CD14-positive monocyte (primary cell): ENCODE data around the gene GRID2. TPM values are rescaled to one million over a fixed set of nuclear protein-coding genes. Genes with fewer than 3 reads are reported as not detected.

Experiments
- DNase-seq, 3 donors: peaks; one replicate each; pipeline ENCODE4 v3.0.0-alpha.2; 2011 to 2022
- H2AFZ ChIP-seq: 2 replicates; pipeline ENCODE4 v1.6.0; 2012; ENCODE audit warnings: mild to moderate bottlenecking, low read depth, low read length, inconsistent platforms; ENCODE audit not compliant: insufficient read depth, poor library complexity, severe bottlenecking
- H3K27ac ChIP-seq, 2 donors: 1 replicate in 1 of 2; 2 replicates in 1 of 2; pipeline ENCODE4 v1.5.1; 2012 to 2013; ENCODE audit warnings: low read length in 2 of 2, control low read depth in 1 of 2, inconsistent platforms in 1 of 2, low read depth in 1 of 2, mild to moderate bottlenecking in 1 of 2
- H3K27me3 ChIP-seq, 2 donors: one replicate each; pipeline versions ENCODE4 v1.6.0 to v1.6.1; 2011 to 2013; ENCODE audit warnings: low read length in 2 of 2; ENCODE audit not compliant: control insufficient read depth in 2 of 2, insufficient read depth in 2 of 2
- H3K36me3 ChIP-seq, 2 donors: replicated peaks in 1 of 2; 1 replicate in 1 of 2; 2 replicates in 1 of 2; pipeline versions ENCODE4 v1.5.1 to v1.6.1; 2012 to 2013; ENCODE audit warnings: low read length in 2 of 2, control low read depth in 1 of 2, inconsistent platforms in 1 of 2, mild to moderate bottlenecking in 1 of 2; ENCODE audit not compliant: insufficient read depth in 2 of 2, control insufficient read depth in 1 of 2
- H3K4me1 ChIP-seq, 2 donors: 1 replicate in 1 of 2; 2 replicates in 1 of 2; pipeline versions ENCODE4 v1.5.1 to v1.6.1; 2012 to 2013; ENCODE audit warnings: low read length in 2 of 2, control low read depth in 1 of 2, inconsistent platforms in 1 of 2, mild to moderate bottlenecking in 1 of 2, moderate library complexity in 1 of 2; ENCODE audit not compliant: insufficient read depth in 2 of 2, control insufficient read depth in 1 of 2
- H3K4me2 ChIP-seq: replicated peaks from 2 replicates; pipeline ENCODE3; 2012; ENCODE audit warnings: low read length, moderate library complexity, mild to moderate bottlenecking; ENCODE audit not compliant: poor library complexity, severe bottlenecking; ENCODE audit errors: extremely low read depth
- H3K4me3 ChIP-seq, 3 experiments: fragments of 200-600 bp in 1 of 3; sonication (generic) in 1 of 3; replicated peaks in 1 of 3; 1 replicate in 2 of 3; 2 replicates in 1 of 3; pipeline ENCODE4 v1.5.1; 2011 to 2013; ENCODE audit warnings: low read length in 3 of 3, mild to moderate bottlenecking in 3 of 3, control low read depth in 2 of 3, low read depth in 2 of 3, inconsistent platforms in 1 of 3, moderate library complexity in 1 of 3
- H3K79me2 ChIP-seq: 2 replicates; pipeline ENCODE4 v1.6.0; 2012; ENCODE audit warnings: mild to moderate bottlenecking, control low read depth, inconsistent platforms, low read length, moderate library complexity; ENCODE audit not compliant: insufficient read depth
- H3K9ac ChIP-seq: 2 replicates; pipeline ENCODE4 v1.6.0; 2017; ENCODE audit warnings: low read length, mild to moderate bottlenecking; ENCODE audit not compliant: insufficient read depth, poor library complexity, severe bottlenecking
- H3K9me3 ChIP-seq, 2 donors: replicated peaks in 1 of 2; 1 replicate in 1 of 2; 2 replicates in 1 of 2; pipeline versions ENCODE4 v1.5.1 to v1.6.1; 2012 to 2013; ENCODE audit warnings: low read length in 2 of 2, control low read depth in 1 of 2; ENCODE audit not compliant: control insufficient read depth in 1 of 2, insufficient read depth in 1 of 2
- H4K20me1 ChIP-seq: 2 replicates; pipeline ENCODE4 v1.6.0; 2012; ENCODE audit warnings: mild to moderate bottlenecking, low read length, control low read depth, moderate library complexity; ENCODE audit not compliant: insufficient read depth
- H3K27ac Mint-ChIP-seq, 7 donors: one replicate each; pipeline ENCODE4 v1.8.0; 2020; ENCODE audit warnings: mild to moderate bottlenecking in 7 of 7, mixed read lengths in 7 of 7, moderate library complexity in 6 of 7, inconsistent platforms in 2 of 7
- H3K27me3 Mint-ChIP-seq, 3 donors: one replicate each; pipeline ENCODE4 v1.8.0; 2021 to 2022; ENCODE audit warnings: low read depth in 3 of 3, mild to moderate bottlenecking in 3 of 3, mixed read lengths in 3 of 3, moderate library complexity in 3 of 3, inconsistent platforms in 1 of 3
- H3K36me3 Mint-ChIP-seq, 2 donors: one replicate each; pipeline ENCODE4 v1.8.0; 2020; ENCODE audit warnings: mixed read lengths in 2 of 2, inconsistent platforms in 1 of 2, mild to moderate bottlenecking in 1 of 2
- H3K4me1 Mint-ChIP-seq: one replicate; pipeline ENCODE4 v1.8.0; 2020; ENCODE audit warnings: mild to moderate bottlenecking, mixed read lengths
- H3K4me3 Mint-ChIP-seq, 2 donors: one replicate each; pipeline ENCODE4 v1.8.0; 2020; ENCODE audit warnings: mild to moderate bottlenecking in 2 of 2, mixed read lengths in 2 of 2, moderate library complexity in 1 of 2
- H3K9me3 Mint-ChIP-seq, 7 donors: one replicate each; pipeline ENCODE4 v1.8.0; 2020 to 2022; ENCODE audit warnings: mixed read lengths in 7 of 7, mild to moderate bottlenecking in 6 of 7, moderate library complexity in 6 of 7, inconsistent platforms in 2 of 7
- CTCF ChIP-seq: fragments of 200-600 bp; IDR thresholded peaks from one replicate; pipeline ENCODE4 v1.8.0; 2022; ENCODE audit warnings: antibody characterized with exemption, mild to moderate bottlenecking
- WGBS: methylation state at CpG from one replicate; pipeline ENCODE4 v1.1.5; 2013; ENCODE audit warnings: missing lambda C conversion rate; ENCODE audit not compliant: insufficient coverage; 5-methylcytosine and 5-hydroxymethylcytosine counted together
- intact Hi-C, 2 donors: fragments of 100-400 bp; cut with micrococcal nuclease; formaldehyde crosslinking; loops; one replicate each; pipeline versions ENCODE4 v1.15.0 to v1.15.1; 2023
- polyA plus RNA-seq, 3 donors: library from polyadenylated mRNA; depleted of rRNA in 1 of 3; unstranded in 2 of 3; stranded (reverse) in 1 of 3; fragments of 300-500 nt in 2 of 3; fragments of >200 nt in 1 of 3; fragmentation: Illumina TruSeq in 2 of 3; gene quantifications; 1 replicate in 2 of 3; 2 replicates in 1 of 3; pipeline ENCODE4 v1.2.3, GENCODE V29; 2012 to 2021

The GRID2 gene
- polyA plus RNA-seq, 3 donors: not detected

GRCh38 chr4:93132631-93133030 is 828.9 kb downstream of the GRID2 start:
- intact Hi-C loops: no loop called here
- Mint-ChIP-seq H3K4me3 (no peak overlapping the region), H3K9me3 (peaks cover 0 to 2% (median 0%) of the 10 kb centered on the region in 7 donors), H3K27ac (no peak overlapping the region), H3K36me3 (no peaks in the 10 kb centered on the region), H3K27me3 (peaks cover 0 to 1% (median 0%) of the 10 kb centered on the region in 3 donors), H3K4me1 (no peaks in the 10 kb centered on the region)
- no peak for TF ChIP-seq CTCF
- WGBS: 89% methylated on average over 5 of the region's 6 CpGs
- Histone ChIP-seq H3K4me1 (no peaks in the 10 kb centered on the region), H3K9ac (no peak overlapping the region), H3K9me3 (peaks cover 4 to 6% of the 10 kb centered on the region in 2 donors), H3K27me3 (no peaks in the 10 kb centered on the region), H3K27ac (no peak overlapping the region), H3K4me2 (no peak overlapping the region), H4K20me1 (no peaks in the 10 kb centered on the region), H2AFZ (no peak overlapping the region), H3K4me3 (no peak overlapping the region), H3K79me2 (no peaks in the 10 kb centered on the region), H3K36me3 (no peaks in the 10 kb centered on the region)
- DNase-seq: no peak

- H3K9ac ChIP-seq: no peak overlapping the region
- H3K79me2 ChIP-seq: no peaks in the 10 kb centered on the region
- no peaks in the 10 kb centered on the region for H3K4me1 Mint-ChIP-seq
- H3K4me3 Mint-ChIP-seq: no peak overlapping the region
- no peaks in the 10 kb centered on the region for H3K4me1 ChIP-seq
- H3K27ac Mint-ChIP-seq: no peak overlapping the region
- no peak overlapping the region for H2AFZ ChIP-seq
- H3K36me3 Mint-ChIP-seq: no peaks in the 10 kb centered on the region
- no peak for TF ChIP-seq CTCF
- H4K20me1 ChIP-seq: no peaks in the 10 kb centered on the region
- no peak overlapping the region for H3K4me3 ChIP-seq
- no peaks in the 10 kb centered on the region for H3K36me3 ChIP-seq
- no peak overlapping the region for H3K27ac ChIP-seq
- H3K4me2 ChIP-seq: no peak overlapping the region
- H3K9me3 Mint-ChIP-seq: peaks cover 0 to 4% (median 1%) of the 10 kb centered on the region in 7 donors
- no peaks in the 10 kb centered on the region for H3K27me3 ChIP-seq
- intact Hi-C loops: no loop called here
- H3K9me3 ChIP-seq: peaks cover 0 to 2% of the 10 kb centered on the region in 2 donors
- peaks cover 0 to 1% (median 0%) of the 10 kb centered on the region in 3 donors for H3K27me3 Mint-ChIP-seq
- DNase-seq: no peak
These were observed 835.4 kb downstream of the GRID2 start for GRCh38 chr4:93139118-93139517.
